ENCODE results near the gene LRRC43. TPM values are rescaled to one million over a fixed set of nuclear protein-coding genes. Genes with fewer than 3 reads are reported as not detected.
A peak's percentile ranks its signal among the peaks of the same experiment; 100 is the strongest.

The LRRC43 gene
- total RNA-seq, 1 donor from 2014 or later: 0.24 TPM

DNA sequence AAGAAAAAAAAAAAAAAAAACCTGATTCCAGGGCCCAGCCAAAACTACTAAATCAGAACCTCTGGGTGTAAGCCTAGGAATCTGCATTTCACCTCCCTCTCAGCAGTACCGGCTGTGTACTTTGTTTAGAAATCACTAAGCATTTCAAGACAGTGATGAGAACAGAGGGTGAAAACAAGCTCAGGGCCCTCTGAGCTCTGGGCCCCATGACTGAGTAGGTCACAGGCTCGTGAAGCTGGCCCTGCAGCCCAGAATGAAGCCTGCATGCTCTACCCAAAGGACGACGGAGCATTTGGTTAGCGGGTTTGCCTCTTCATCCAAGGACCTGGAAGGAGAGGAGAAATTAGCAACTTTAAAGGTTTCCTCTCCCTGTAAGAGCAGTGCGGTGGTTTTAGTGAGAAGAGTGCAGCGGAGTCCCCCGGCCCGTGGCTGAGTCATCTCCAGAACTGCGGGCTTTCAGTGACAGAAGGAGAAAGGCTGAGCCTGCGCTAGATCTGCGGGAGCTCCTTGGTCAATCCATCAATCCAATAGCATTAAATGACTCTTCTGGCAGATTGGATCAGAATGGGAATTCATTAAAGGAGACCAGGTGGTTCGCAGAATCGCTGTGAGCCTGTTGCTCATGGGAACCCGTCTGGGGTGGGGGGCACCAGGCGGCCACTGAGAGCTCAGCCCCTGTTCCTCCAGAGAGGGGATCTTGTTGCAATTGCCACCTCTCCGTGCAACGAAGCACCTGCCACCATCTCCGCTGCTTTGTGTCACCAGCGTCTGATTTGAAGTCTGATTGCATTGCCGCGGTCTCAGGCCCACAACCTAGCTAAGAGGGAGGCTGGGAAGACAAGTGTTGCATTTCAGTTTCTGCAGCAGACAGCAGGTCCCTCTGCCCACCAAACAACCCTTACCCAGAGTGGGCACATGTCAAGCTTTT lies 16.2 kb upstream of the LRRC43 start:
- TF ChIP-seq EZH2 (IDR thresholded peaks at IDR 0.05): no peak
- TF ChIP-seq, protein P1, sequence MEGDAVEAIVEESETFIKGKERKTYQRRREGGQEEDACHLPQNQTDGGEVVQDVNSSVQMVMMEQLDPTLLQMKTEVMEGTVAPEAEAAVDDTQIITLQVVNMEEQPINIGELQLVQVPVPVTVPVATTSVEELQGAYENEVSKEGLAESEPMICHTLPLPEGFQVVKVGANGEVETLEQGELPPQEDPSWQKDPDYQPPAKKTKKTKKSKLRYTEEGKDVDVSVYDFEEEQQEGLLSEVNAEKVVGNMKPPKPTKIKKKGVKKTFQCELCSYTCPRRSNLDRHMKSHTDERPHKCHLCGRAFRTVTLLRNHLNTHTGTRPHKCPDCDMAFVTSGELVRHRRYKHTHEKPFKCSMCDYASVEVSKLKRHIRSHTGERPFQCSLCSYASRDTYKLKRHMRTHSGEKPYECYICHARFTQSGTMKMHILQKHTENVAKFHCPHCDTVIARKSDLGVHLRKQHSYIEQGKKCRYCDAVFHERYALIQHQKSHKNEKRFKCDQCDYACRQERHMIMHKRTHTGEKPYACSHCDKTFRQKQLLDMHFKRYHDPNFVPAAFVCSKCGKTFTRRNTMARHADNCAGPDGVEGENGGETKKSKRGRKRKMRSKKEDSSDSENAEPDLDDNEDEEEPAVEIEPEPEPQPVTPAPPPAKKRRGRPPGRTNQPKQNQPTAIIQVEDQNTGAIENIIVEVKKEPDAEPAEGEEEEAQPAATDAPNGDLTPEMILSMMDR (IDR thresholded peaks at IDR 0.05): no peak
- no peak for TF ChIP-seq EZH2phosphoT487 (IDR thresholded peaks at IDR 0.05)
- Histone ChIP-seq H3K4me2 (no peak overlapping the region), H3K36me3 (no peaks in the 10 kb centered on the region), H3K79me2 (ENCODE audit: low read depth) (no peaks in the 10 kb centered on the region), H3K9me3 (ENCODE audit: low read depth) (no peaks in the 10 kb centered on the region), H3K4me3 (no peak overlapping the region), H3K4me1 (no peaks in the 10 kb centered on the region), H3K9ac (no peak overlapping the region), H3F3A (ENCODE audit: low read depth) (no peaks in the 10 kb centered on the region), H3K27ac (no peak overlapping the region), H3K27me3 (no peaks in the 10 kb centered on the region), H2AFZ (replicated peaks) (peak overlapping the region; percentile 57), H4K20me1 (ENCODE audit: low read depth) (no peaks in the 10 kb centered on the region)
- peak overlapping the region; percentile 29 for H3K27ac Mint-ChIP-seq
- no peak overlapping the region for H3K4me3 Mint-ChIP-seq
- peaks cover 4% of the 10 kb centered on the region for H3K27me3 Mint-ChIP-seq (ENCODE audit: insufficient read depth, low read depth)
- H3K4me1 Mint-ChIP-seq: peaks cover 9% of the 10 kb centered on the region
- H3K36me3 Mint-ChIP-seq: no peaks in the 10 kb centered on the region
- DNase-seq (ENCODE audit: low spot score): no peak
- H3K9me3 Mint-ChIP-seq: peaks cover 4% of the 10 kb centered on the region

DNA sequence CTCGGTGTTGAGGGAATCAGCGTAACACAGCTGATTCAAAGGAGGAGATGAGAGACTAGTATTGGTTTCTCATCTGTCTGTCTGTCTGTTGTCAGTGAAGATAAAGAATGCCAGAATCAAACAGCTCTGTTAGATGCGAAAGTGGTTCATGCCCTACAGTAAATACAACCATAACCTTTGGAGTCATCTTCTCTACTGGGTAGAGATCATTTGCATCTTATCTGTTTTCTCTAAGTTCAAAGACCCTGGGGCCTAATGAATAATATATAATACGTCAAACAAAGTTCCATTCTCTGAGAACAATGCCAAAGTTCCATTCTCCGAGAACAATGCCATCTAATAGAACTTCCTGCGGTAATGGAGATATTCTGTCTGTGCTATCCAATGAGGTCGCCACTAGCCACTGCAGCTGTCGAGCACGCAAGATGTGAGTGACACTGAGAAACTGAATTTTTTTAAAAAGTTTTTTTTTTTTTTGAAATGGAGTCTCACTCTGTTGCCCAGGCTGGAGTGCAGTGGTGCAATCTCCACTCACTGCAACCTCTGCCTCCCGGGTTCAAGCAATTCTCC lies 15.5 kb upstream of the LRRC43 start:
- TF ChIP-seq EZH2phosphoT487 (IDR thresholded peaks at IDR 0.05): no peak
- TF ChIP-seq, protein P1 (IDR thresholded peaks at IDR 0.05): no peak
- TF ChIP-seq EZH2 (IDR thresholded peaks at IDR 0.05): no peak
- Histone ChIP-seq H3K36me3 (no peaks in the 10 kb centered on the region), H3K9me3 (ENCODE audit: low read depth) (no peaks in the 10 kb centered on the region), H2AFZ (replicated peaks) (peak overlapping the region; percentile 57), H3K9ac (no peak overlapping the region), H3K4me1 (no peaks in the 10 kb centered on the region), H3K27ac (no peak overlapping the region), H3K4me3 (no peak overlapping the region), H3F3A (ENCODE audit: low read depth) (no peaks in the 10 kb centered on the region), H4K20me1 (ENCODE audit: low read depth) (no peaks in the 10 kb centered on the region), H3K4me2 (no peak overlapping the region), H3K79me2 (ENCODE audit: low read depth) (no peaks in the 10 kb centered on the region), H3K27me3 (no peaks in the 10 kb centered on the region)
- DNase-seq (ENCODE audit: low spot score): no peak
- Mint-ChIP-seq H3K36me3 (no peaks in the 10 kb centered on the region), H3K9me3 (peaks cover 4% of the 10 kb centered on the region), H3K4me1 (peaks cover 9% of the 10 kb centered on the region), H3K27ac (peak overlapping the region; percentile 29), H3K4me3 (no peak overlapping the region), H3K27me3 (ENCODE audit: insufficient read depth, low read depth) (peaks cover 4% of the 10 kb centered on the region)

GRCh38 chr12:122168492-122168891 lies 14.4 kb upstream of the LRRC43 start:
- H2AFZ ChIP-seq (replicated peaks): no peak overlapping the region
- Mint-ChIP-seq H3K9me3 (peaks cover 4% of the 10 kb centered on the region), H3K4me1 (peaks cover 9% of the 10 kb centered on the region), H3K36me3 (no peaks in the 10 kb centered on the region), H3K4me3 (no peak overlapping the region), H3K27ac (peak overlapping the region; percentile 46), H3K27me3 (ENCODE audit: insufficient read depth, low read depth) (peaks cover 4% of the 10 kb centered on the region)
- H3K79me2 ChIP-seq (ENCODE audit: low read depth): no peaks in the 10 kb centered on the region
- H3K4me3 ChIP-seq: no peak overlapping the region
- H3K36me3 ChIP-seq: no peaks in the 10 kb centered on the region
- H3K4me2 ChIP-seq: no peak overlapping the region
- DNase-seq (ENCODE audit: low spot score): no peak
- TF ChIP-seq EZH2 (IDR thresholded peaks at IDR 0.05) (no peak), EZH2phosphoT487 (IDR thresholded peaks at IDR 0.05) (no peak)
- H3F3A ChIP-seq (ENCODE audit: low read depth): no peaks in the 10 kb centered on the region
- H4K20me1 ChIP-seq (ENCODE audit: low read depth): no peaks in the 10 kb centered on the region
- no peaks in the 10 kb centered on the region for H3K9me3 ChIP-seq (ENCODE audit: low read depth)
- no peak overlapping the region for H3K27ac ChIP-seq
- H3K4me1 ChIP-seq: no peaks in the 10 kb centered on the region
- H3K9ac ChIP-seq: no peak overlapping the region
- H3K27me3 ChIP-seq: no peaks in the 10 kb centered on the region

Measured in neural progenitor cell (in vitro differentiated cells).